Gastrocnemius medialis (tissue), 4 donors: ENCODE results near the gene FSIP1. TPM values are rescaled to one million over a fixed set of nuclear protein-coding genes. Genes with fewer than 3 reads are reported as not detected.

Experiments used
- ATAC-seq, 2 donors: fragments of 150-250 bp; one replicate each; pipeline ENCODE4 v1.9.1; 2016
- DNase-seq, 2 donors: peaks; one replicate each; pipeline ENCODE4 v3.0.0-alpha.2; 2019
- H3K27ac ChIP-seq, 4 donors: fragments of 200-600 bp; sonication (generic); 1 replicate in 1 of 4; 2 replicates in 3 of 4; pipeline ENCODE4 v1.5.1; 2016 to 2018; ENCODE audit warnings: mild to moderate bottlenecking in 2 of 4, moderate library complexity in 1 of 4
- H3K27me3 ChIP-seq, 3 donors: fragments of 200-600 bp; sonication (generic) in 2 of 3; 1 replicate in 1 of 3; 2 replicates in 2 of 3; pipeline versions ENCODE4 v1.5.1 to v1.6.0; 2016 to 2019; ENCODE audit warnings: mild to moderate bottlenecking in 1 of 3, moderate library complexity in 1 of 3
- H3K36me3 ChIP-seq, 2 donors: fragments of 200-600 bp; sonication (generic) in 1 of 2; one replicate each; pipeline ENCODE4 v1.5.1; 2017 to 2018
- H3K4me1 ChIP-seq, 2 donors: fragments of 200-600 bp; sonication (generic) in 1 of 2; one replicate each; pipeline ENCODE4 v1.5.1; 2016 to 2017; ENCODE audit warnings: mild to moderate bottlenecking in 2 of 2
- H3K4me3 ChIP-seq, 4 donors: fragments of 200-600 bp; sonication (generic) in 3 of 4; 1 replicate in 1 of 4; 2 replicates in 3 of 4; pipeline ENCODE4 v1.5.1; 2016 to 2019; ENCODE audit warnings: mild to moderate bottlenecking in 2 of 4
- H3K9me3 ChIP-seq, 3 donors: fragments of 200-600 bp; sonication (generic) in 2 of 3; 1 replicate in 1 of 3; 2 replicates in 2 of 3; pipeline ENCODE4 v1.5.1; 2016 to 2019
- CTCF ChIP-seq, 5 experiments: fragments of 450-650 bp in 3 of 5; fragments of 200-600 bp in 2 of 5; sonication (generic) in 2 of 5; IDR thresholded peaks in 4 of 5; conservative IDR thresholded peaks in 1 of 5; 1 replicate in 4 of 5; 2 replicates in 1 of 5; pipeline ENCODE4 v1.5.1; 2016 to 2019; ENCODE audit warnings: antibody characterized with exemption in 5 of 5, mild to moderate bottlenecking in 3 of 5, moderate library complexity in 3 of 5
- POLR2A ChIP-seq, 2 donors: fragments of 450-650 bp; IDR thresholded peaks; one replicate each; pipeline ENCODE4 v1.6.1; 2017; ENCODE audit warnings: antibody characterized with exemption in 2 of 2, mild to moderate bottlenecking in 2 of 2, moderate library complexity in 2 of 2
- in situ Hi-C, 4 donors: fragments of 200-750 bp; cut with MboI; loops; one replicate each; pipeline versions ENCODE4 v1.15.0 to v1.8.0; 2017; ENCODE audit warnings: low sequenced_read_pairs in 4 of 4
- intact Hi-C: fragments of 100-400 bp; cut with DNase I; formaldehyde crosslinking; loops from one replicate; pipeline ENCODE4 v1.15.1; 2023; ENCODE audit warnings: low total_unique reads
- total RNA-seq, 4 donors: library from RNA; depleted of rRNA; stranded (reverse); fragments of >200 nt; gene quantifications; one replicate each; pipeline versions ENCODE4 v1.1.0 to v1.2.3, GENCODE V29; 2016

Gene FSIP1
- total RNA-seq, 4 donors from 2014 or later, result 0.11 to 23.9 (median 1.0) TPM; not detected in 1

DNA sequence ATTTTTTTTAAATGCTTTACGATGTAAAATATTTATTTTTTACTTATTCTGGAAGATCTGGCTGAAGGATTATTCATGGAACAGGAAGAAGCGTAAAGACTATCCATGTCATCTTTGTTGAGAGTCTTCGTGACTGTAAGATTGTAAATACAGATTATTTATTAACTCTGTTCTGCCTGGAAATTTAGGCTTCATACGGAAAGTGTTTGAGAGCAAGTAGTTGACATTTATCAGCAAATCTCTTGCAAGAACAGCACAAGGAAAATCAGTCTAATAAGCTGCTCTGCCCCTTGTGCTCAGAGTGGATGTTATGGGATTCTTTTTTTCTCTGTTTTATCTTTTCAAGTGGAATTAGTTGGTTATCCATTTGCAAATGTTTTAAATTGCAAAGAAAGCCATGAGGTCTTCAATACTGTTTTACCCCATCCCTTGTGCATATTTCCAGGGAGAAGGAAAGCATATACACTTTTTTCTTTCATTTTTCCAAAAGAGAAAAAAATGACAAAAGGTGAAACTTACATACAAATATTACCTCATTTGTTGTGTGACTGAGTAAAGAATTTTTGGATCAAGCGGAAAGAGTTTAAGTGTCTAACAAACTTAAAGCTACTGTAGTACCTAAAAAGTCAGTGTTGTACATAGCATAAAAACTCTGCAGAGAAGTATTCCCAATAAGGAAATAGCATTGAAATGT lies 186.1 kb downstream of the FSIP1 start:
- TF ChIP-seq POLR2A (IDR thresholded peaks at IDR 0.05), result no peak
- TF ChIP-seq CTCF (IDR thresholded peaks at IDR 0.05 in 4 of 5, conservative IDR thresholded peaks at IDR 0.05 in 1 of 5), result no peak
- ATAC-seq, result no peak
- H3K4me1 ChIP-seq, result no peaks in the 10 kb centered on the region
- no peaks in the 10 kb centered on the region for H3K9me3 ChIP-seq
- no peaks in the 10 kb centered on the region for H3K27me3 ChIP-seq
- H3K4me3 ChIP-seq, result no peak overlapping the region
- in situ Hi-C loops, result loop anchor here in 2 of 4 donors (25.0 kb wide), 2 partner anchors 434 to 784 kb away; no protein-coding TSS in a partner anchor
- intact Hi-C loops, result no loop called here
- H3K27ac ChIP-seq, result no peak overlapping the region
- H3K36me3 ChIP-seq, result peaks cover 0 to 25% of the 10 kb centered on the region in 2 donors
- DNase-seq, result no peak

DNA sequence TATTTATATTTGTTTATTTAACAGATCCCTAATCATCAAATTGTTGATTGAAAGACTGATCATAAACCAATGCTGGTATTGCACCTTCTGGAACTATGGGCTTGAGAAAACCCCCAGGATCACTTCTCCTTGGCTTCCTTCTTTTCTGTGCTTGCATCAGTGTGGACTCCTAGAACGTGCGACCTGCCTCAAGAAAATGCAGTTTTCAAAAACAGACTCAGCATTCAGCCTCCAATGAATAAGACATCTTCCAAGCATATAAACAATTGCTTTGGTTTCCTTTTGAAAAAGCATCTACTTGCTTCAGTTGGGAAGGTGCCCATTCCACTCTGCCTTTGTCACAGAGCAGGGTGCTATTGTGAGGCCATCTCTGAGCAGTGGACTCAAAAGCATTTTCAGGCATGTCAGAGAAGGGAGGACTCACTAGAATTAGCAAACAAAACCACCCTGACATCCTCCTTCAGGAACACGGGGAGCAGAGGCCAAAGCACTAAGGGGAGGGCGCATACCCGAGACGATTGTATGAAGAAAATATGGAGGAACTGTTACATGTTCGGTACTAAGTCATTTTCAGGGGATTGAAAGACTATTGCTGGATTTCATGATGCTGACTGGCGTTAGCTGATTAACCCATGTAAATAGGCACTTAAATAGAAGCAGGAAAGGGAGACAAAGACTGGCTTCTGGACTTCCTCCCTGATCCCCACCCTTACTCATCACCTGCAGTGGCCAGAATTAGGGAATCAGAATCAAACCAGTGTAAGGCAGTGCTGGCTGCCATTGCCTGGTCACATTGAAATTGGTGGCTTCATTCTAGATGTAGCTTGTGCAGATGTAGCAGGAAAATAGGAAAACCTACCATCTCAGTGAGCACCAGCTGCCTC lies 187.1 kb downstream of the FSIP1 start:
- H3K4me1 ChIP-seq, result no peaks in the 10 kb centered on the region
- peaks cover 0 to 31% of the 10 kb centered on the region in 2 donors for H3K36me3 ChIP-seq
- no peak for ATAC-seq
- H3K27me3 ChIP-seq, result no peaks in the 10 kb centered on the region
- TF ChIP-seq CTCF (IDR thresholded peaks at IDR 0.05 in 4 of 5, conservative IDR thresholded peaks at IDR 0.05 in 1 of 5) (no peak), POLR2A (IDR thresholded peaks at IDR 0.05) (no peak)
- in situ Hi-C loops, result loop anchor here in 2 of 4 donors (25.0 kb wide), 2 partner anchors 433 to 783 kb away; no protein-coding TSS in a partner anchor
- H3K9me3 ChIP-seq, result no peaks in the 10 kb centered on the region
- H3K4me3 ChIP-seq, result no peak overlapping the region
- DNase-seq, result no peak
- intact Hi-C loops, result no loop called here
- H3K27ac ChIP-seq, result no peak overlapping the region

DNA sequence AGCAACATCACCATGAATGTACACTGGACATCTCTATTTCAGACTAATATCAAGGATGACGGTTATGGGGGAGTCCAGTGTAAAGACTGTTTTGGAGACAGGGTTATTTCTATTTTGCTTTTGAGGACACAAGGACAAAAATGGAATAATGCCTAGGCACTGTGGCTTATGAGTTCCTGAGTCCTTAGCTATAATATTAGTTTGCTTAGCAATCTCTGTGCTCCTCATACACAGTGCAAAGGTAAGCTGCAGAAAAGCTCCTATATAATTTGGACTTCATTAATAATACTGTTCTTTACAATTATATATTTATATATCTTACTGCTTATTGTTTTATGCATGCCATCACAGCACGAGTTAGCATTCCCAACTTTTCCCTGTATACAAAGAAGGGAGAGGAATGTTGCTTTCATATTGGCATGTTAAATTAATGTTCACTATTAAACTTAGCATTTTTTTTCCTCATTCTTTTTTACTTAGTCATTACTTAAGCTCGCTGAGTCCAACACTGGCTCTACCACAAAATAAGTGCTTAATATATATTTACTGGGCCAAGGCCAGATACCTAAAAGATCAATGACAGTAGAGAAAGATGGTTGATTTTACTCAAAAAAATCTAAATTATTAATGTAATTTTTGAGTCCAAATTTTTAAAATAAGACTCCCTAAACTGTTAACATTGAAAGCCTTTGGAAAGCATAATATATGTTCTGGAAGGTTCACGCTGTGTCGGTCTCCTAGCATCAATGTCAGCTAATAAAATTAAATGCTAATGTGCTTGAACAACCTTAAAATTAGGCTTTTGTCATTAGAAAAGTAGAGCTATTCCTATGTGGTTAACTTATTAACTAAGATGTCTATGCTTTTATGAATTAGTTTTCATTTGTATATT lies 187.9 kb downstream of the FSIP1 start:
- Histone ChIP-seq H3K4me1 (no peaks in the 10 kb centered on the region), H3K27ac (no peak overlapping the region), H3K4me3 (no peak overlapping the region), H3K27me3 (no peaks in the 10 kb centered on the region), H3K9me3 (no peaks in the 10 kb centered on the region), H3K36me3 (peaks cover 0 to 31% of the 10 kb centered on the region in 2 donors)
- TF ChIP-seq POLR2A (IDR thresholded peaks at IDR 0.05) (no peak), CTCF (IDR thresholded peaks at IDR 0.05 in 4 of 5, conservative IDR thresholded peaks at IDR 0.05 in 1 of 5) (no peak)
- intact Hi-C loops, result no loop called here
- in situ Hi-C loops, result loop anchor here in 2 of 4 donors (25.0 kb wide), 2 partner anchors 432 to 782 kb away; no protein-coding TSS in a partner anchor
- DNase-seq (no peak), ATAC-seq (no peak)

DNA sequence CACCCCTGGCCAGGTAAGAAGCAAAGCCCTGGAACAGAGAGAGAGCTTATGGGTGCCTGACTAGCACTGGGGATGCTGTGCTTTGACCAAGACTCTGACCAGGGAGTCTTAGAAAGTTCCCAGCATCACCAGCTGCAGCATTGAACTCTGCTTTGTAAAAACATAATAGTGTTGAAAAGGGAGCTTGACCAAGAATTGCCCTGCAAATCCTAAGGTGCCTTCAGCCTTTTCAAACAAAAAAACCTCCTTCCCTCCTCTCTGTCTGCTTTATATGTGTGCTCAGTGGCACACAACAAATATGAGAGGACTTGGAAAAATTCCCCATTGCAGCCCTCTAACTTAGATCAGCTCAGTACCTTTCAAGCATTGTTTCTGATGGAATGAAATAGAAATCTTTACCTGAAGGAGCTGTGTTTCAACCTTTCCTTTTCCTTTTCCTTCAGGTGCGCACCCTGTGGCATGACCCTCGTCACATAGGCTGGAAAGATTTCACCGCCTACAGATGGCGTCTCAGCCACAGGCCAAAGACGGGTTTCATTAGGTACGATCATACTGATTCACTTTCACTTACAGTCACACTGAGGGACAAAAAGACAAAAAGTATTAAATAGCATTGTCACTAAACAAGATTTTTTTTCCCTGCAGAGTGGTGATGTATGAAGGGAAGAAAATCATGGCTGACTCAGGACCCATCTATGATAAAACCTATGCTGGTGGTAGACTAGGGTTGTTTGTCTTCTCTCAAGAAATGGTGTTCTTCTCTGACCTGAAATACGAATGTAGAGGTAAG lies 188.8 kb downstream of the FSIP1 start:
- no peak for ATAC-seq
- H3K9me3 ChIP-seq, result no peaks in the 10 kb centered on the region
- H3K4me1 ChIP-seq, result no peaks in the 10 kb centered on the region
- H3K36me3 ChIP-seq, result peaks cover 0 to 31% of the 10 kb centered on the region in 2 donors
- intact Hi-C loops (no loop called here), in situ Hi-C loops (loop anchor here in 2 of 4 donors (25.0 kb wide), 2 partner anchors 432 to 782 kb away; no protein-coding TSS in a partner anchor)
- no peaks in the 10 kb centered on the region for H3K27me3 ChIP-seq
- no peak for DNase-seq
- H3K4me3 ChIP-seq, result no peak overlapping the region
- TF ChIP-seq POLR2A (IDR thresholded peaks at IDR 0.05) (no peak), CTCF (IDR thresholded peaks at IDR 0.05 in 4 of 5, conservative IDR thresholded peaks at IDR 0.05 in 1 of 5) (no peak)
- H3K27ac ChIP-seq, result no peak overlapping the region
